Natural killer cell treated with Interleukin-12 subunit alpha and Interleukin-12 subunit beta and Interleukin-15 and Interleukin-18, amount 100 ng/mL, for 72 hours (primary cell): Measurements from ENCODE around the gene AMIGO1. TPM values are rescaled to one million over a fixed set of nuclear protein-coding genes. Genes with fewer than 3 reads are reported as not detected.

Experiments
- ATAC-seq, 2 donors: fragments of 150-1000 bp; cut with Tn5 transposase in 1 of 2; sonication (Bioruptor Pico), chemical (Tn5 transposase) in 1 of 2; 2 replicates each; pipeline ENCODE4 v1.10.0; 2021
- DNase-seq: peaks from one replicate; pipeline ENCODE4 v3.0.0; 2022; ENCODE audit warnings: low spot score
- H3K27ac Mint-ChIP-seq, 2 donors: 1 replicate in 1 of 2; 2 replicates in 1 of 2; pipeline ENCODE4 v1.8.0; 2022; ENCODE audit warnings: mixed read lengths in 2 of 2, mild to moderate bottlenecking in 1 of 2, moderate library complexity in 1 of 2
- H3K27me3 Mint-ChIP-seq, 2 donors: 1 replicate in 1 of 2; 2 replicates in 1 of 2; pipeline ENCODE4 v1.8.0; 2022; ENCODE audit warnings: mixed read lengths in 2 of 2
- H3K36me3 Mint-ChIP-seq: one replicate; pipeline ENCODE4 v1.8.0; 2022; ENCODE audit warnings: mixed read lengths
- H3K4me1 Mint-ChIP-seq, 2 donors: 1 replicate in 1 of 2; 2 replicates in 1 of 2; pipeline ENCODE4 v1.8.0; 2022; ENCODE audit warnings: low read depth in 2 of 2, mixed read lengths in 2 of 2, mild to moderate bottlenecking in 1 of 2
- H3K4me3 Mint-ChIP-seq: one replicate; pipeline ENCODE4 v1.8.0; 2022; ENCODE audit warnings: mixed read lengths
- H3K9me3 Mint-ChIP-seq: 2 replicates; pipeline ENCODE4 v1.8.0; 2022; ENCODE audit warnings: mixed read lengths
- total RNA-seq, 2 donors: library from RNA; stranded (reverse); gene quantifications; one replicate each; pipeline ENCODE4 v1.2.3, GENCODE V29; 2022

AMIGO1 gene
- total RNA-seq, 2 donors from 2014 or later: 0.90 to 1.0 TPM

GRCh38 chr1:109538827-109539555 is 29.5 kb upstream of the AMIGO1 start:
- H3K9me3 Mint-ChIP-seq: no peaks in the 10 kb centered on the region
- ATAC-seq: no peak
- H3K4me1 Mint-ChIP-seq: no peaks in the 10 kb centered on the region

GRCh38 chr1:109537450-109538178 is 28.1 kb upstream of the AMIGO1 start:
- Mint-ChIP-seq H3K27ac (no peak overlapping the region), H3K4me3 (no peak overlapping the region)

More at GRCh38 chr1:109538827-109539555, 29.5 kb upstream of the AMIGO1 start:
- DNase-seq: no peak
- Mint-ChIP-seq H3K36me3 (no peaks in the 10 kb centered on the region), H3K27ac (no peak overlapping the region), H3K27me3 (no peaks in the 10 kb centered on the region), H3K4me3 (no peak overlapping the region)

GRCh38 chr1:109535971-109536491 is 26.5 kb upstream of the AMIGO1 start:
- no peaks in the 10 kb centered on the region for H3K36me3 Mint-ChIP-seq
- H3K27me3 Mint-ChIP-seq: no peaks in the 10 kb centered on the region
- H3K4me3 Mint-ChIP-seq: no peak overlapping the region
- no peak overlapping the region for H3K27ac Mint-ChIP-seq
- DNase-seq (no peak), ATAC-seq (no peak)
- H3K4me1 Mint-ChIP-seq: peaks cover 5 to 6% of the 10 kb centered on the region in 2 donors
- no peaks in the 10 kb centered on the region for H3K9me3 Mint-ChIP-seq

More at GRCh38 chr1:109537450-109538178, 28.1 kb upstream of the AMIGO1 start:
- H3K27me3 Mint-ChIP-seq: no peaks in the 10 kb centered on the region
- no peaks in the 10 kb centered on the region for H3K9me3 Mint-ChIP-seq
- ATAC-seq: no peak
- no peaks in the 10 kb centered on the region for H3K36me3 Mint-ChIP-seq
- DNase-seq: no peak
- peaks cover 2 to 3% of the 10 kb centered on the region in 2 donors for H3K4me1 Mint-ChIP-seq

GRCh38 chr1:109535481-109535880 is 26.0 kb upstream of the AMIGO1 start:
- Mint-ChIP-seq H3K4me1 (peaks cover 5 to 6% of the 10 kb centered on the region in 2 donors), H3K4me3 (no peak overlapping the region), H3K27ac (no peak overlapping the region), H3K27me3 (no peaks in the 10 kb centered on the region), H3K36me3 (no peaks in the 10 kb centered on the region), H3K9me3 (no peaks in the 10 kb centered on the region)
- ATAC-seq (no peak), DNase-seq (no peak)

- Mint-ChIP-seq H3K4me1 (peaks cover 5 to 6% of the 10 kb centered on the region in 2 donors), H3K27ac (no peak overlapping the region), H3K36me3 (no peaks in the 10 kb centered on the region), H3K9me3 (no peaks in the 10 kb centered on the region), H3K4me3 (no peak overlapping the region), H3K27me3 (no peaks in the 10 kb centered on the region)
- DNase-seq: no peak
- no peak for ATAC-seq
These were observed 24.9 kb upstream of the AMIGO1 start for GRCh38 chr1:109534307-109534858.

GRCh38 chr1:109532365-109533136 is 23.0 kb upstream of the AMIGO1 start:
- no peaks in the 10 kb centered on the region for H3K27me3 Mint-ChIP-seq
- H3K4me3 Mint-ChIP-seq: peak overlapping the region; percentile 78
- H3K4me1 Mint-ChIP-seq: peaks cover 5 to 6% of the 10 kb centered on the region in 2 donors
- H3K36me3 Mint-ChIP-seq: no peaks in the 10 kb centered on the region
- peak; percentile 88 for DNase-seq
- peak overlapping the region; percentile 86 to 91 for H3K27ac Mint-ChIP-seq
- no peaks in the 10 kb centered on the region for H3K9me3 Mint-ChIP-seq
- peak; percentile 90 for ATAC-seq

- peak overlapping the region; percentile 86 to 91 for H3K27ac Mint-ChIP-seq
- no peak for DNase-seq
- no peak overlapping the region for H3K4me3 Mint-ChIP-seq
- no peaks in the 10 kb centered on the region for H3K36me3 Mint-ChIP-seq
- peaks cover 5 to 6% of the 10 kb centered on the region in 2 donors for H3K4me1 Mint-ChIP-seq
- ATAC-seq: no peak
- no peaks in the 10 kb centered on the region for H3K9me3 Mint-ChIP-seq
- H3K27me3 Mint-ChIP-seq: no peaks in the 10 kb centered on the region
These were observed 22.4 kb upstream of the AMIGO1 start for GRCh38 chr1:109531826-109532364.

GRCh38 chr1:109531380-109531779 is 21.9 kb upstream of the AMIGO1 start:
- DNase-seq (no peak), ATAC-seq (no peak)
- H3K27me3 Mint-ChIP-seq: no peaks in the 10 kb centered on the region
- H3K4me3 Mint-ChIP-seq: no peak overlapping the region
- peaks cover 5 to 6% of the 10 kb centered on the region in 2 donors for H3K4me1 Mint-ChIP-seq
- H3K36me3 Mint-ChIP-seq: no peaks in the 10 kb centered on the region
- H3K27ac Mint-ChIP-seq: peak overlapping the region in 1 of 2 donors; percentile 7
- H3K9me3 Mint-ChIP-seq: no peaks in the 10 kb centered on the region

- Mint-ChIP-seq H3K36me3 (no peaks in the 10 kb centered on the region), H3K27me3 (no peaks in the 10 kb centered on the region)
- no peak for ATAC-seq
These were observed 21.0 kb upstream of the AMIGO1 start for GRCh38 chr1:109530457-109531087.

GRCh38 chr1:109529881-109530456 is 20.4 kb upstream of the AMIGO1 start:
- H3K36me3 Mint-ChIP-seq: no peaks in the 10 kb centered on the region
- H3K4me3 Mint-ChIP-seq: no peak overlapping the region
- no peaks in the 10 kb centered on the region for H3K27me3 Mint-ChIP-seq
- H3K4me1 Mint-ChIP-seq: peaks cover 5 to 6% of the 10 kb centered on the region in 2 donors
- no peaks in the 10 kb centered on the region for H3K9me3 Mint-ChIP-seq
- H3K27ac Mint-ChIP-seq: no peak overlapping the region
- no peak for DNase-seq
- ATAC-seq: no peak

More at GRCh38 chr1:109530457-109531087, 21.0 kb upstream of the AMIGO1 start:
- no peaks in the 10 kb centered on the region for H3K9me3 Mint-ChIP-seq
- H3K27ac Mint-ChIP-seq: peak overlapping the region in 1 of 2 donors; percentile 7
- H3K4me1 Mint-ChIP-seq: peaks cover 5 to 6% of the 10 kb centered on the region in 2 donors
- H3K4me3 Mint-ChIP-seq: no peak overlapping the region
- no peak for DNase-seq

GRCh38 chr1:109528712-109529111 is 19.2 kb upstream of the AMIGO1 start:
- H3K4me3 Mint-ChIP-seq: no peak overlapping the region
- DNase-seq (no peak), ATAC-seq (no peak)
- H3K9me3 Mint-ChIP-seq: no peaks in the 10 kb centered on the region
- no peak overlapping the region for H3K27ac Mint-ChIP-seq
- peaks cover 5 to 6% of the 10 kb centered on the region in 2 donors for H3K4me1 Mint-ChIP-seq
- H3K36me3 Mint-ChIP-seq: no peaks in the 10 kb centered on the region
- no peaks in the 10 kb centered on the region for H3K27me3 Mint-ChIP-seq

GRCh38 chr1:109527846-109528695 is 18.5 kb upstream of the AMIGO1 start:
- no peaks in the 10 kb centered on the region for H3K27me3 Mint-ChIP-seq
- no peak overlapping the region for H3K4me3 Mint-ChIP-seq
- H3K27ac Mint-ChIP-seq: no peak overlapping the region
- H3K4me1 Mint-ChIP-seq: peaks cover 5 to 6% of the 10 kb centered on the region in 2 donors
- ATAC-seq (no peak), DNase-seq (no peak)
- no peaks in the 10 kb centered on the region for H3K36me3 Mint-ChIP-seq
- no peaks in the 10 kb centered on the region for H3K9me3 Mint-ChIP-seq
